Activated gamma-delta T cell treated with anti-CD3 and anti-CD28 coated beads, Interleukin-2, amount 50 U/mL, for 16 hours (primary cell): ENCODE data around the gene TRPM2.

Experiments used
- DNase-seq: peaks from one replicate; pipeline ENCODE4 v3.0.0-alpha.2; 2020; ENCODE audit warnings: low read depth

Gene TRPM2

DNA sequence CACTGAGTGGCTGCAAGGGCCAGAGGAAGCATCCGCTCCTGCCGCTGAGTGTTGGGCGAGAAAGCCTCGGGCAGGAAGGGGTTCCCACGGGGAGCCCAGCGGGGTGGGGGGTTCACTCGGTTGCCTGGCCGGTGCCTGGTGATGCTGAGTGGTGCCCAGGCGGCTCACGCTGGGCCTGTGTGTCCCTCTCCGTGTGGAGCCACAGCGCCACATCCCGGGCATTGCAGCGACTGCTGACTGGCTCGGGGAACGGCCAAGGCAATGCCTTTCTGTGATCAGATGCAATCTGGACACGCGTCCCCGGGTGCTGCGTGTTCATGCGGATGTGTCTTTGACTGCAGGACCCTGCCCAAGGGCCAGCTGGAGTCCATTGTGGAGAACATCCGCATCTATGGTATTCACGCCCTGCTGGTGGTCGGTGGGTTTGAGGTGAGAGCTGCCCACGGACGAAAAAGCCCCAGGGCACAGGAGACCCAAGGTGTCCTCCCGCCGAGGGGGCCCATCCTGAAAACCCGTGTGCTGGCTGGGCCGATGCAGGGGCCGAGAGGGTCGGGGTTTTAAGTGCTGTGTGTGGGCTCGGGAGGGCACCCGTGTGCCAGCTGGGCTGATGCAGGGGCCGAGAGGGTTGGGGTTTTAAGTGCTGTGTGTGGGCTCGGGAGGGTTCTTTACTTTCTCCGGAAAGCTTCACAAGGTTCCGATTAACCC lies 30.6 kb upstream of the TRPM2 start:
- DNase-seq: no peak

GRCh38 chr21:44323591-44323990 lies 29.8 kb upstream of the TRPM2 start:
- DNase-seq: no peak

DNA sequence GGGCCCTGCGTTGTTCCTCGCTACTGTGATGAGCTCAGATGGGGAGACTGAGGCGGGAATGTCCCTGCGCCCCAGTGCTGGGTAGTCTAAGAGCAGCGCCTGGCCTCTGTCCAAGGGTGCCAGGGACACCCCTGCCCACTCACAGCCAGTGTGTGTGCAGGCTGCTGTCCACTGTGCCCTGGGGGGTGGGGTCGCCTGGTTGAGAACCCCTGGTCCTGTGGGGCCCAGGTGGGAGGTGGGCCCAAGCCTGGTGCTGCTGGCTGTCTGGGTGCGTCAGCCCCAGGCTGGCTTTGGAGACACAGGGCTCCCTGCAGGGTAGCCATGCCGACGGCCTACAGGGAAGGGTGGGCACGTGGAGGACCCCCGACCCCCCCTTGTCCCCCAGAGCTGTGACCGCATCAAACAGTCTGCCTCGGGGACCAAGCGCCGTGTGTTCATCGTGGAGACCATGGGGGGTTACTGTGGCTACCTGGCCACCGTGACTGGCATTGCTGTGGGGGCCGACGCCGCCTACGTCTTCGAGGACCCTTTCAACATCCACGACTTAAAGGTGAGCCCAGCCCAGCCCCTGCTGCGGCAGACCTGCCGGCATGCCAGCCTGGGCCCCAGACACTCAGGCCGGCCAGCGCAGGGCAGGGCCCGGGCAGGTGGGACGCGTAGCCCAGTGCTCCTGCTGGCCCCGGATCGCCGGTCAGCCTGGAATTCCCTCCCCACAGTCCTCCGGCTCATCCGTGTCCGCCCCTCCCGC lies 29.1 kb upstream of the TRPM2 start:
- no peak for DNase-seq

- DNase-seq: no peak
Observed at GRCh38 chr21:44324854-44325107, 28.6 kb upstream of the TRPM2 start.

GRCh38 chr21:44325386-44326271 lies 27.8 kb upstream of the TRPM2 start:
- DNase-seq: no peak

- no peak for DNase-seq
Observed at GRCh38 chr21:44326272-44326647, 27.2 kb upstream of the TRPM2 start.

- DNase-seq: no peak
Observed at GRCh38 chr21:44326716-44327602, 26.5 kb upstream of the TRPM2 start.

- DNase-seq: no peak
Observed at GRCh38 chr21:44327603-44327974, 25.8 kb upstream of the TRPM2 start.

DNA sequence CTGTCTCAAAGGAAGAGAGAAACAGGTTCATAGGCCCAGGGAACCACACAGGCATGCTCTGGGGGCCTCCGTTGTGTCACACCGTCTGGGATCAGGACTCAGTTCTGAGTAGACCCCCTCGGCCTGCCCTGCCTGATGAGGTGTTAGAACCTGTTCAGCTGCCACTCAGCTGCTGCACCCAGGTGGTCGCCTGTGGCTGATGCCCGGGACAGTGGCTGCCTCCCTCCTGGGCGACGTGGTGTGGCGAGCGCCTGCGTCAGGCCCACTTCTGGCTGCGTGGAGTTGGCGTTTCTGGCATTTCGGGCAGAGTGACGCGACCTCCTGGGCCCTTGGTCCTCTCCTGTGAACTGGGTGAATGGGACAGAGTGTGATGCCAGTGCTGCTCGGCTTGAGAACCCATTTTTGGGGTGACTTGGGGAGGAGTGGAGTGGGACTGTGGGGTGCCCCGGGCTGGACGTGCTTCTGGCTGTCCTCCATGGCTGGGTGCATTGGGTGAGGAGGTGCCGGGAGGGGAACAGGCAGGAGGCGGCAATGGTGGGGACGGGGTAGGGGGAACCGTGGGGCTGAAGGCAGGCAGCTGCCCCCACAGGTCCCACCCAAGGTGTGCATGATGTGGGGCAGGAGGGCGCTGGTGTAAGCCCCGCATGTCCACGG lies 25.1 kb upstream of the TRPM2 start:
- no peak for DNase-seq

GRCh38 chr21:44329086-44329889 lies 24.1 kb upstream of the TRPM2 start:
- DNase-seq: no peak

DNA sequence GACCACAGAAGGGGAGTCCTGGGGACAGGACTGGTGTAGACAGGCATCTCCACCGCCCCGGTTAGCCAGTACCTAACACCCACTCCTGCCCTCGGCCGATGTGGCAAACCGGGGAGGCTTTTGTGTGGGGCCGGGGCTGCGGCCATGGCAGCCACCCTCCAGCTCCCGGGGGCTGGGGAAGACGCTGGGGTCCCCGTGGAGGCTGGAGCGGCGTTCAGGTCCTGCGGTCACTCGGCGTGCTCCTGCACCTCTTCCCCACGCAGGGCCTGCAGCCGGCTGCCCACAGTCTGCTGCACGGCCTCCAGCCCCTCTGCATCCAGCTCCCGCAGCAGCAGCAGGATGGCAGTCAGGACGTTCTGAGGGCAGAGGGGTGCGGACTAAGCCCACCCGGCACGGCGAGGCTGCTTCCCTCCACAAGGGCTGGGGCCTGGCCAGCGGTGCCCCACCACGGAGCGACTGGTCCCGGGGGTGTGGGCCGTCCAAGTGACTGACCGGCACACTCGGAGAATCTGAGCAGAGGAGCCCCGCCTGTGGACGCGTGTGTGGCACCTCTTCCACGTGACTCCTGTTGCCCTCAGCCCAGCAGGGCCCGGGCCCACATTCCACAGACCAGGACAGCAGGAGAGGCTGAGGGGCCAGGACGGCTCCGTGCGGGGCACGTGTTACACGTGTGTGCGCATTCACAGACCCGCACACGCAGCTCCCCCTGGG lies 23.3 kb upstream of the TRPM2 start:
- no peak for DNase-seq

DNA sequence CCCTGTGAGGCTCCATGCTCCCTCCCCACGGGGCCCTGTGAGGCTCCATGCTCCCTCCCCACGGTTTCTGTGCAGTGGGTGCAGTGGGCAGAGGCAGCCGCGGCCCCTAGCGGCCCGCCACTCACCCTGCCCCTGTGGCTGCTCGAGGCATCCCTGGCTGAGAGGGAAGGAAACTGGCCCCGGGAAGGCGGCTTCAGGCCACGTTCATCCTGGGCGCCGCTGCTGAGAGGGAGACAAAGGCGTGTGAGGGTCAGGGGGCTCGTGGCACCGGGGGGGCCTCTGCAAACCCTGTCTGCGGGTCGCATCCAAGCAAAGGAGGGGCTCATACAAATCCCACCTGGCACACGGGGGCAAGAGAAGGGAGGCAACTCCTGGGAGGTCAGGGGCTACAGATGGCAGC lies 22.7 kb upstream of the TRPM2 start:
- no peak for DNase-seq

DNA sequence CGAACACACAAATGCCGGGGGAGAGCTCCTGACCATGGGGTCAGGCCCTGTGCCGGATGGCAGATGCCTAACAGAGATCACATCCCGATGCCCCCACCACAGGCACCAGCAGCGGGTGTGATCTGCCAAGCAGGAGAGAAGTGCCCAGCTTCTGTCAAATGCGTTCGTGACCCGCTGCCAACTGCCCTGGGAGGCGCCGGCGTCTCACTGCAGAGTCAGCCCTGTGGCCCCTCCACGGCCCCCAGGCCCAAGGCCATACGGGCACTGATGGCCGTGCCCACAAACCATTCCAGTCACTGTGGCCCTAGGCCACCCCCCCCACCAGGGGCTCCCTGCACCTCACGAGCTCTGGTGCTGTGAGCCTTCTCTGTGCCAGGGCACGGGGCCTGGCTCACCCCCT lies 22.2 kb upstream of the TRPM2 start:
- no peak for DNase-seq

DNA sequence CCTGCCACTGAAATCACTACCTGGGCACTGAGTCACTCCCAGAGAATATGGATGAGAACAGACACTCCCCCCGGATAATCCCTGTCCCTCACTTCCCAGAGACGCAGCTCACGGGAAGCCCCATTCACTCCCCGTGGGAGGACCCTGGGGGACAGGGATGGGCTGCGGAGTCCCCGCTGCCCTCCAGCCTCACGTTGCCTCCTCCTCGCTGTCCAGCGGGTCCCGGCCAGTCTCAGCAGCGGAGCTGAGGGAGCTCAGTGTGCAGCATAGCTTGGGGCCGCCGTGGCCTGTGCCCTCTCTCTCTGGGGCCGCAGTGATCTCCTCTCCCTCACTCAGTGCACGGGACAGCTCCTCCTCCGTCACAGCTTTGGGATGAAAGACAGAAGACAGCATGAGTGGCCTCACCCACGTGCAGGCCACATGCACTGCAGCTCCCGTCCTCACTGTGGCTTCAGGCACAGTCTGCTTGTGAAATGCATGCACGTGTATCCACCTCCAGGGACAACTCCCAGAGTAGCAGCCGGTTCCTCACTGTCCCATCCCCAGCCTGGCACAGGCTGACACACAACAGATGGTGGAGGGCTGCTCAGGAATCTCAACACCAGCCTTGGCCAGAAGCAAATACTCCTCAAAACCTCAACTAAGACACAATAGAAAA lies 21.6 kb upstream of the TRPM2 start:
- DNase-seq: no peak

- DNase-seq: no peak
Observed at GRCh38 chr21:44332383-44332782, 21.0 kb upstream of the TRPM2 start.

DNA sequence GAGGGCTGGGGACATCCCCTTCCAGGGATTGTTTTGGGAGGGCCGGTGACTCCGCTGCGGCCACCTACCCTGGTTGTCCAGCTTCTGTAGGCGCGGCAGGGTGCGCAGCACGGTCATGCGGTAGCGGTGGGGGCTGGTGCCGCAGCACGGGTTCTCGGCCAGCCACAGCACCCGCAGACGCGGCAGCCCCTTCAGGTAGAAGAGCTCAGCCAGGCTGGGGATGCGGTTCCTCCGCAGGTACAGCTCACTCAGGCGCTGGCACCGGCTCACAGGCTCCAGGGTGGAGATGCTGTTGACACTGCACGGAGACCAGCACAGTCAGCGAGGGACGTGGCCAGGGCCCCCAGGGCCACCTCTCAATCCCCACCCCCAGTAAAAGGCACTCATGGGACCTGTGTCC lies 20.5 kb upstream of the TRPM2 start:
- DNase-seq: no peak

GRCh38 chr21:44333509-44334328 lies 19.7 kb upstream of the TRPM2 start:
- DNase-seq: no peak

DNA sequence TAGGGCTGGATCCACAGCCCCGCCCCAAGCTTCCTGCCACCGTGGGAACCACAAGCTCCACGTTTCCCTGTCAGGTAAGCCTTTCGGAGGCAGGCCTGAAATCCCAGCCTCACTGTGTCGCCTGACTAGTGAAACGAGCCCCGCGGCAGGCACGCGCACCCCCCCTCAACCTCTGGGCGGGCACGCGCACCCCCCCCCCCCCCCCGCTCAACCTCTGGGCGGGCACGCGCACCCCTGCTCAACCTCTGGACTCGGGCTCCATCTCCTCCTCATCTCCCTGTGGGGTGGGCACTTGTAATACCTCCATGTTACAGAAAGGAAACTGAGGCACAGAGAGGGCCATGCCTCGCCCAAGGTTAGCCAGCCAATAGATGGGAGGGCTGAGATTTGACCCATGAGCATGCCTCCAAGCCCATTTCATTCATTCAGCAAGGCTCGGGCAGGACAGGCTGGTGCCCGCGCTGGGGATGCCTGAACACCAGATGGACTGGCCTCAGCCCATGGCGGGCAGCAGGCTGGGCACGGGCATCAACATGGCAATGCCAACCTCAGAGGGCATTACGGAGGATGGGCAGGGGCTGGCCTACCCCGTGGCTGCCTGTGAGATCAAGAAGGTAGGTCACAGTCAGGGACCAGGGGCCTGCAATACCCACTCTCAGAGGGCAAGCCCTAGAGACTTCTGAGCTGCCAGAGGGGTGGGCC lies 18.9 kb upstream of the TRPM2 start:
- DNase-seq: no peak
